Measurements from ENCODE around the gene SUPT3H. TPM values are rescaled to one million over a fixed set of nuclear protein-coding genes. Genes with fewer than 3 reads are reported as not detected.

The SUPT3H gene
- total and polyA plus RNA-seq, 4 donors = 2.3 to 9.4 (median 5.8) TPM

DNA sequence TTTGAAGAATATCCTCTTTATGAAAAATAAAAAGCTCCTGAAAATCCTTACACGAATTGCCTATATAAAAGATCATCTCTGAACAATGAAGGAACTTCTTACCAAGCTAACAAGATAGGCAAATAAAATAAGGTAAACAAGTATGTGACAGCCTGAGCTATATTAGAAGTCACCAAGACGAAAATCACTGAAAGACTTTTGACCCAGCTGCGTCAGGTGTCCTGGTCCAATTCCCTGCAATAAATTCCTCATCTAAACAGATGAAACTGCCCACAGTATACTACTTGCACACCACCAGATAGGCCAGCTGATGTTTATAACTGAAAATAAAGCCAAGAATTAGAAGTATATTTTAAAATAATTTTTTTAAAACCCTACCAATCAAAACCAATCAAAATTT is 117.0 kb downstream of the SUPT3H start:
- WGBS, 2 donors = 91 to 96% methylated on average over 3 of the region's 3 CpGs
- Histone ChIP-seq H3K27me3 (ENCODE audit: control insufficient read depth in 1 of 2, insufficient read depth in 2 of 2, low read length in 1 of 2) (no peaks in the 10 kb centered on the region), H3K9me3 (ENCODE audit: control insufficient read depth, low read length) (no peaks in the 10 kb centered on the region), H3K4me3 (ENCODE audit: low read length in 2 of 2) (no peak overlapping the region), H3K36me3 (ENCODE audit: control insufficient read depth in 1 of 2, insufficient read depth in 2 of 2, low read length in 1 of 2) (no peaks in the 10 kb centered on the region), H3K27ac (ENCODE audit: low read depth in 1 of 2, low read length in 2 of 2) (no peak overlapping the region), H3K4me1 (ENCODE audit: control insufficient read depth in 1 of 2, insufficient read depth in 2 of 2, low read length in 2 of 2) (no peaks in the 10 kb centered on the region)
- DNase-seq (no peak), ATAC-seq (ENCODE audit: low FRiP score) (no peak)
- intact Hi-C loops (cut with DNase I) = no loop called here

GRCh38 chr6:45256697-45257695 is 120.7 kb downstream of the SUPT3H start:
- Histone ChIP-seq H3K27ac (ENCODE audit: low read depth in 1 of 2, low read length in 2 of 2) (no peak overlapping the region), H3K27me3 (ENCODE audit: control insufficient read depth in 1 of 2, insufficient read depth in 2 of 2, low read length in 1 of 2) (no peaks in the 10 kb centered on the region), H3K36me3 (ENCODE audit: control insufficient read depth in 1 of 2, insufficient read depth in 2 of 2, low read length in 1 of 2) (no peaks in the 10 kb centered on the region), H3K4me3 (ENCODE audit: low read length in 2 of 2) (no peak overlapping the region), H3K9me3 (ENCODE audit: control insufficient read depth, low read length) (no peaks in the 10 kb centered on the region), H3K4me1 (ENCODE audit: control insufficient read depth in 1 of 2, insufficient read depth in 2 of 2, low read length in 2 of 2) (no peaks in the 10 kb centered on the region)
- no peak for DNase-seq
- intact Hi-C loops (cut with DNase I) = no loop called here
- 73 to 74% methylated on average over 9 of the region's 9 CpGs for WGBS, 2 donors
- ATAC-seq (ENCODE audit: low FRiP score) = no peak

GRCh38 chr6:45255434-45255833 is 122.3 kb downstream of the SUPT3H start:
- WGBS, 2 donors = 97 to 98% methylated on average over 4 of the region's 4 CpGs
- Histone ChIP-seq H3K36me3 (ENCODE audit: control insufficient read depth in 1 of 2, insufficient read depth in 2 of 2, low read length in 1 of 2) (no peaks in the 10 kb centered on the region), H3K9me3 (ENCODE audit: control insufficient read depth, low read length) (no peaks in the 10 kb centered on the region), H3K4me1 (ENCODE audit: control insufficient read depth in 1 of 2, insufficient read depth in 2 of 2, low read length in 2 of 2) (no peaks in the 10 kb centered on the region), H3K27me3 (ENCODE audit: control insufficient read depth in 1 of 2, insufficient read depth in 2 of 2, low read length in 1 of 2) (no peaks in the 10 kb centered on the region), H3K4me3 (ENCODE audit: low read length in 2 of 2) (no peak overlapping the region), H3K27ac (ENCODE audit: low read depth in 1 of 2, low read length in 2 of 2) (no peak overlapping the region)
- intact Hi-C loops (cut with DNase I) = no loop called here
- DNase-seq (no peak), ATAC-seq (ENCODE audit: low FRiP score) (no peak)

GRCh38 chr6:45254253-45254652 is 123.5 kb downstream of the SUPT3H start:
- intact Hi-C loops (cut with DNase I) = no loop called here
- Histone ChIP-seq H3K9me3 (ENCODE audit: control insufficient read depth, low read length) (no peaks in the 10 kb centered on the region), H3K27ac (ENCODE audit: low read depth in 1 of 2, low read length in 2 of 2) (no peak overlapping the region), H3K27me3 (ENCODE audit: control insufficient read depth in 1 of 2, insufficient read depth in 2 of 2, low read length in 1 of 2) (no peaks in the 10 kb centered on the region), H3K36me3 (ENCODE audit: control insufficient read depth in 1 of 2, insufficient read depth in 2 of 2, low read length in 1 of 2) (no peaks in the 10 kb centered on the region), H3K4me3 (ENCODE audit: low read length in 2 of 2) (no peak overlapping the region), H3K4me1 (ENCODE audit: control insufficient read depth in 1 of 2, insufficient read depth in 2 of 2, low read length in 2 of 2) (no peaks in the 10 kb centered on the region)
- DNase-seq (no peak), ATAC-seq (ENCODE audit: low FRiP score) (no peak)
- 86 to 89% methylated on average over 1 of the region's 1 CpG for WGBS, 2 donors

GRCh38 chr6:45253453-45253852 is 124.3 kb downstream of the SUPT3H start:
- WGBS, 2 donors = 81 to 90% methylated on average over 6 of the region's 6 CpGs

DNA sequence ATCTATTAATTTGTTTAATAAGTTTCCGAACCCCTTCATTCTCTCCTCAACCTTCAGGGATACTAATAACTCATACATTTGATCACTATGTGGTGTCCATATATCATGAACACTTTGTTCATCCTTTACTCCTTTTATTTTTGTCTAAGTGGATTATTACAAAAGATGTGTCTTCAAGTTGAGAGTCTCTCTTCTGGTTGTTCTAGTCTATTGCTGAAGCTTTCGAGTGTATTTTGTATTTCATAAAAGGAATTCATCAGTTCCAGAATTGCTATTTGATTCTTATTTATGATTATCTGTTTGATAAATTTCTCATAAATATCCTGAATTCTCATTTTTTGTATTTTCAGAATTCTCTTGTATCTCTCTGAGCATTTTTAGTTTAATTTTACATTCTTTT is 146.1 kb downstream of the SUPT3H start:
- ATAC-seq (ENCODE audit: low FRiP score) (no peak), DNase-seq (no peak)
- Histone ChIP-seq H3K4me1 (ENCODE audit: control insufficient read depth in 1 of 2, insufficient read depth in 2 of 2, low read length in 2 of 2) (no peaks in the 10 kb centered on the region), H3K27me3 (ENCODE audit: control insufficient read depth in 1 of 2, insufficient read depth in 2 of 2, low read length in 1 of 2) (no peaks in the 10 kb centered on the region), H3K4me3 (ENCODE audit: low read length in 2 of 2) (no peak overlapping the region), H3K9me3 (ENCODE audit: control insufficient read depth, low read length) (peaks cover 2% of the 10 kb centered on the region), H3K27ac (ENCODE audit: low read depth in 1 of 2, low read length in 2 of 2) (no peak overlapping the region), H3K36me3 (ENCODE audit: control insufficient read depth in 1 of 2, insufficient read depth in 2 of 2, low read length in 1 of 2) (no peaks in the 10 kb centered on the region)
- intact Hi-C loops (cut with DNase I) = no loop called here
- 95 to 98% methylated on average over 2 of the region's 2 CpGs for WGBS, 2 donors

More at GRCh38 chr6:45253453-45253852, 124.3 kb downstream of the SUPT3H start:
- Histone ChIP-seq H3K36me3 (ENCODE audit: control insufficient read depth in 1 of 2, insufficient read depth in 2 of 2, low read length in 1 of 2) (no peaks in the 10 kb centered on the region), H3K4me3 (ENCODE audit: low read length in 2 of 2) (no peak overlapping the region), H3K4me1 (ENCODE audit: control insufficient read depth in 1 of 2, insufficient read depth in 2 of 2, low read length in 2 of 2) (no peaks in the 10 kb centered on the region), H3K27ac (ENCODE audit: low read depth in 1 of 2, low read length in 2 of 2) (no peak overlapping the region), H3K27me3 (ENCODE audit: control insufficient read depth in 1 of 2, insufficient read depth in 2 of 2, low read length in 1 of 2) (no peaks in the 10 kb centered on the region), H3K9me3 (ENCODE audit: control insufficient read depth, low read length) (no peaks in the 10 kb centered on the region)
- intact Hi-C loops (cut with DNase I) = no loop called here
- no peak for DNase-seq
- ATAC-seq (ENCODE audit: low FRiP score) = no peak

- H3K27me3 ChIP-seq (ENCODE audit: control insufficient read depth in 1 of 2, insufficient read depth in 2 of 2, low read length in 1 of 2) = no peaks in the 10 kb centered on the region
- intact Hi-C loops (cut with DNase I) = no loop called here
- H3K27ac ChIP-seq (ENCODE audit: low read depth in 1 of 2, low read length in 2 of 2) = no peak overlapping the region
- DNase-seq (no peak), ATAC-seq (ENCODE audit: low FRiP score) (no peak)
- H3K4me3 ChIP-seq (ENCODE audit: low read length in 2 of 2) = no peak overlapping the region
- no peaks in the 10 kb centered on the region for H3K4me1 ChIP-seq (ENCODE audit: control insufficient read depth in 1 of 2, insufficient read depth in 2 of 2, low read length in 2 of 2)
- H3K36me3 ChIP-seq (ENCODE audit: control insufficient read depth in 1 of 2, insufficient read depth in 2 of 2, low read length in 1 of 2) = no peaks in the 10 kb centered on the region
- WGBS, 2 donors = 44 to 66% methylated on average over 1 of the region's 1 CpG
- peaks cover 2% of the 10 kb centered on the region for H3K9me3 ChIP-seq (ENCODE audit: control insufficient read depth, low read length)
These were observed 148.3 kb downstream of the SUPT3H start for GRCh38 chr6:45229416-45229815.

GRCh38 chr6:45226081-45226480 is 151.7 kb downstream of the SUPT3H start:
- no peak for ATAC-seq (ENCODE audit: low FRiP score)

DNA sequence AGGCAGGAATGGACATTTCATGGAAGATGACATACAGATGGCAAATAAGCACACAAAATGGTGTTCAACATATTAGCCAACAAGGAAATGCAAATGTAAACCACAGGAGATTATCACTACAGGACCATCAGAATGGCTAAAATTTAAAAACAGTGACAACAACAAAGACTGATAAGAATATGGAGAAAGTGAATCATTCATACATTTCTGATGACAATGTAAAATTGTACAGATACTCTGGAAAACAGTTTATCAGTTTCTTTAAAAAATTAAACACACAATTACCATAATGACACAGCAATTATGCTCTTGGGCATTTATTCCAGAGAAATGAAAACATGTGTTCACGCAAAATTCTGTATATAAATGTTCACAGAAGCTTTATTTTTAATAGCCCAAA is 155.4 kb downstream of the SUPT3H start:
- intact Hi-C loops (cut with DNase I) = no loop called here
- Histone ChIP-seq H3K36me3 (ENCODE audit: control insufficient read depth in 1 of 2, insufficient read depth in 2 of 2, low read length in 1 of 2) (no peaks in the 10 kb centered on the region), H3K4me1 (ENCODE audit: control insufficient read depth in 1 of 2, insufficient read depth in 2 of 2, low read length in 2 of 2) (no peaks in the 10 kb centered on the region), H3K27ac (ENCODE audit: low read depth in 1 of 2, low read length in 2 of 2) (no peak overlapping the region), H3K4me3 (ENCODE audit: low read length in 2 of 2) (no peak overlapping the region), H3K9me3 (ENCODE audit: control insufficient read depth, low read length) (no peaks in the 10 kb centered on the region), H3K27me3 (ENCODE audit: control insufficient read depth in 1 of 2, insufficient read depth in 2 of 2, low read length in 1 of 2) (no peaks in the 10 kb centered on the region)
- ATAC-seq (ENCODE audit: low FRiP score) (no peak), DNase-seq (no peak)
- WGBS, 2 donors = 92 to 94% methylated on average over 1 of the region's 1 CpG

More at GRCh38 chr6:45226081-45226480, 151.7 kb downstream of the SUPT3H start:
- intact Hi-C loops (cut with DNase I) = no loop called here
- no peak for DNase-seq
- no peaks in the 10 kb centered on the region for H3K4me1 ChIP-seq (ENCODE audit: control insufficient read depth in 1 of 2, insufficient read depth in 2 of 2, low read length in 2 of 2)
- no peak overlapping the region for H3K27ac ChIP-seq (ENCODE audit: low read depth in 1 of 2, low read length in 2 of 2)
- no peaks in the 10 kb centered on the region for H3K9me3 ChIP-seq (ENCODE audit: control insufficient read depth, low read length)
- H3K36me3 ChIP-seq (ENCODE audit: control insufficient read depth in 1 of 2, insufficient read depth in 2 of 2, low read length in 1 of 2) = no peaks in the 10 kb centered on the region
- 88 to 95% methylated on average over 2 of the region's 2 CpGs for WGBS, 2 donors
- H3K4me3 ChIP-seq (ENCODE audit: low read length in 2 of 2) = no peak overlapping the region
- H3K27me3 ChIP-seq (ENCODE audit: control insufficient read depth in 1 of 2, insufficient read depth in 2 of 2, low read length in 1 of 2) = no peaks in the 10 kb centered on the region
